SJCRH30 (cell line): ENCODE data around the gene FRMPD1. TPM values are rescaled to one million over a fixed set of nuclear protein-coding genes. Genes with fewer than 3 reads are reported as not detected.
A peak's percentile ranks its signal among the peaks of the same experiment; 100 is the strongest.

Experiments
- DNase-seq, 2 experiments: peaks; one replicate each; pipeline ENCODE4 v3.0.0-alpha.2; 2015 to 2020
- H3K27ac ChIP-seq: fragments of 250-450 bp; sonication (Bioruptor Pico); 2 replicates; pipeline ENCODE4 v1.5.1; 2020; ENCODE audit warnings: mild to moderate bottlenecking, moderate library complexity
- H3K27me3 ChIP-seq: fragments of 250-450 bp; sonication (Bioruptor Pico); 2 replicates; pipeline ENCODE4 v1.5.1; 2020; ENCODE audit warnings: mild to moderate bottlenecking, moderate library complexity
- H3K36me3 ChIP-seq: fragments of 250-450 bp; sonication (Bioruptor Pico); 2 replicates; pipeline ENCODE4 v1.5.1; 2020; ENCODE audit warnings: mild to moderate bottlenecking, moderate library complexity
- H3K4me1 ChIP-seq: fragments of 250-450 bp; sonication (Bioruptor Pico); 2 replicates; pipeline ENCODE4 v1.5.1; 2020; ENCODE audit warnings: mild to moderate bottlenecking, moderate library complexity
- H3K4me3 ChIP-seq: fragments of 250-450 bp; sonication (Bioruptor Pico); 2 replicates; pipeline ENCODE4 v1.5.1; 2020; ENCODE audit warnings: mild to moderate bottlenecking, moderate library complexity
- H3K9me3 ChIP-seq: fragments of 250-450 bp; sonication (Bioruptor Pico); replicated peaks from 2 replicates; pipeline ENCODE4 v1.5.1; 2020; ENCODE audit warnings: mild to moderate bottlenecking, moderate library complexity
- total RNA-seq: library from RNA; depleted of rRNA; stranded (reverse); fragments of >200 nt; shearing (Covaris generic); gene quantifications from 2 replicates; pipeline ENCODE4 v1.2.3, GENCODE V29; 2014

Gene FRMPD1
- total RNA-seq, 1 experiment from 2014 or later, result 6.6 TPM

GRCh38 chr9:37715991-37716505 is 65.3 kb downstream of the FRMPD1 start:
- Histone ChIP-seq H3K27me3 (no peaks in the 10 kb centered on the region), H3K4me3 (no peak overlapping the region), H3K36me3 (no peaks in the 10 kb centered on the region; the same call in 1 of the 2 replicates), H3K27ac (no peak overlapping the region), H3K9me3 (no peaks in the 10 kb centered on the region), H3K4me1 (no peaks in the 10 kb centered on the region)
- DNase-seq, result peak in 1 of 2 experiments; percentile 13

GRCh38 chr9:37719526-37719925 is 68.8 kb downstream of the FRMPD1 start:
- Histone ChIP-seq H3K9me3 (no peaks in the 10 kb centered on the region), H3K4me1 (no peaks in the 10 kb centered on the region), H3K4me3 (no peak overlapping the region), H3K27ac (no peak overlapping the region), H3K27me3 (no peaks in the 10 kb centered on the region), H3K36me3 (no peaks in the 10 kb centered on the region; the same call in 1 of the 2 replicates)
- DNase-seq, result no peak

- Histone ChIP-seq H3K27ac (no peak overlapping the region), H3K9me3 (no peaks in the 10 kb centered on the region; the same call in 1 of the 2 replicates), H3K27me3 (no peaks in the 10 kb centered on the region), H3K4me1 (peaks cover 8% of the 10 kb centered on the region; the same call in 1 of the 2 replicates), H3K4me3 (no peak overlapping the region), H3K36me3 (no peaks in the 10 kb centered on the region)
- DNase-seq, result no peak
These were observed 76.3 kb downstream of the FRMPD1 start for GRCh38 chr9:37727013-37727412.

GRCh38 chr9:37729499-37729898 is 78.7 kb downstream of the FRMPD1 start:
- DNase-seq, result no peak
- Histone ChIP-seq H3K27me3 (no peaks in the 10 kb centered on the region), H3K4me3 (no peak overlapping the region), H3K36me3 (no peaks in the 10 kb centered on the region), H3K9me3 (no peaks in the 10 kb centered on the region; the same call in 1 of the 2 replicates), H3K27ac (no peak overlapping the region), H3K4me1 (peaks cover 22% of the 10 kb centered on the region)

- Histone ChIP-seq H3K27me3 (no peaks in the 10 kb centered on the region), H3K4me1 (peaks cover 22% of the 10 kb centered on the region), H3K36me3 (no peaks in the 10 kb centered on the region), H3K27ac (no peak overlapping the region), H3K9me3 (no peaks in the 10 kb centered on the region; the same call in 1 of the 2 replicates), H3K4me3 (no peak overlapping the region)
- DNase-seq, result no peak
These were observed 79.5 kb downstream of the FRMPD1 start for GRCh38 chr9:37730256-37730655.

GRCh38 chr9:37730839-37731238 is 80.1 kb downstream of the FRMPD1 start:
- Histone ChIP-seq H3K36me3 (no peaks in the 10 kb centered on the region), H3K4me3 (no peak overlapping the region), H3K4me1 (peaks cover 22% of the 10 kb centered on the region), H3K9me3 (no peaks in the 10 kb centered on the region; the same call in 1 of the 2 replicates), H3K27me3 (no peaks in the 10 kb centered on the region), H3K27ac (no peak overlapping the region)
- DNase-seq, result no peak

- Histone ChIP-seq H3K27ac (peak overlapping the region; percentile 24; the same call in 1 of the 2 replicates), H3K4me1 (peaks cover 22% of the 10 kb centered on the region), H3K27me3 (no peaks in the 10 kb centered on the region), H3K9me3 (no peaks in the 10 kb centered on the region; the same call in 1 of the 2 replicates), H3K36me3 (no peaks in the 10 kb centered on the region), H3K4me3 (no peak overlapping the region)
- peak; percentile 84 to 92 for DNase-seq
These were observed 81.5 kb downstream of the FRMPD1 start for GRCh38 chr9:37732086-37732741.

GRCh38 chr9:37732952-37733351 is 82.2 kb downstream of the FRMPD1 start:
- Histone ChIP-seq H3K4me1 (peaks cover 22% of the 10 kb centered on the region), H3K27me3 (no peaks in the 10 kb centered on the region), H3K27ac (peak overlapping the region; percentile 24; the same call in 1 of the 2 replicates), H3K4me3 (no peak overlapping the region), H3K36me3 (no peaks in the 10 kb centered on the region), H3K9me3 (no peaks in the 10 kb centered on the region; the same call in 1 of the 2 replicates)
- no peak for DNase-seq

- Histone ChIP-seq H3K27ac (no peak overlapping the region), H3K36me3 (no peaks in the 10 kb centered on the region), H3K9me3 (no peaks in the 10 kb centered on the region), H3K4me1 (no peaks in the 10 kb centered on the region), H3K4me3 (no peak overlapping the region), H3K27me3 (no peaks in the 10 kb centered on the region)
- DNase-seq, result no peak
These were observed 88.5 kb downstream of the FRMPD1 start for GRCh38 chr9:37739222-37739621.

GRCh38 chr9:37740128-37740527 is 89.4 kb downstream of the FRMPD1 start:
- Histone ChIP-seq H3K9me3 (no peaks in the 10 kb centered on the region), H3K4me3 (no peak overlapping the region), H3K4me1 (no peaks in the 10 kb centered on the region), H3K27ac (no peak overlapping the region), H3K36me3 (no peaks in the 10 kb centered on the region), H3K27me3 (no peaks in the 10 kb centered on the region)
- DNase-seq, result no peak

- Histone ChIP-seq H3K9me3 (no peaks in the 10 kb centered on the region), H3K27me3 (no peaks in the 10 kb centered on the region), H3K27ac (no peak overlapping the region), H3K36me3 (no peaks in the 10 kb centered on the region), H3K4me1 (peaks cover 6% of the 10 kb centered on the region), H3K4me3 (no peak overlapping the region)
- DNase-seq, result no peak
These were observed 90.0 kb downstream of the FRMPD1 start for GRCh38 chr9:37740631-37741328.

GRCh38 chr9:37745970-37746369 is 95.2 kb downstream of the FRMPD1 start:
- Histone ChIP-seq H3K27me3 (no peaks in the 10 kb centered on the region), H3K4me3 (no peak overlapping the region), H3K4me1 (peaks cover 17% of the 10 kb centered on the region), H3K36me3 (no peaks in the 10 kb centered on the region), H3K9me3 (no peaks in the 10 kb centered on the region), H3K27ac (no peak overlapping the region)
- DNase-seq, result peak; percentile 83 to 87

- peak; percentile 19 to 52 for DNase-seq
- no peaks in the 10 kb centered on the region for H3K36me3 ChIP-seq
- no peak overlapping the region for H3K4me3 ChIP-seq
- peaks cover 17% of the 10 kb centered on the region for H3K4me1 ChIP-seq
- no peaks in the 10 kb centered on the region for H3K9me3 ChIP-seq
- no peaks in the 10 kb centered on the region for H3K27me3 ChIP-seq
- H3K27ac ChIP-seq, result no peak overlapping the region; the same call in 1 of the 2 replicates
These were observed 95.9 kb downstream of the FRMPD1 start for GRCh38 chr9:37746448-37747270.

- Histone ChIP-seq H3K9me3 (no peaks in the 10 kb centered on the region), H3K27ac (no peak overlapping the region), H3K27me3 (no peaks in the 10 kb centered on the region), H3K36me3 (no peaks in the 10 kb centered on the region), H3K4me3 (no peak overlapping the region), H3K4me1 (peaks cover 17% of the 10 kb centered on the region)
- peak; percentile 61 to 80 for DNase-seq
These were observed 96.6 kb downstream of the FRMPD1 start for GRCh38 chr9:37747271-37747753.
